Stimulated activated CD4-positive, alpha-beta T cell treated with anti-CD3 and anti-CD28 coated beads, Interleukin-4, amount 100 ng/mL, for 4 hours (primary cell): ENCODE data around the gene MRPL38.

Experiments
- DNase-seq, 2 experiments: peaks; one replicate each; pipeline ENCODE4 v3.0.0-alpha.2; 2020

MRPL38 gene

DNA sequence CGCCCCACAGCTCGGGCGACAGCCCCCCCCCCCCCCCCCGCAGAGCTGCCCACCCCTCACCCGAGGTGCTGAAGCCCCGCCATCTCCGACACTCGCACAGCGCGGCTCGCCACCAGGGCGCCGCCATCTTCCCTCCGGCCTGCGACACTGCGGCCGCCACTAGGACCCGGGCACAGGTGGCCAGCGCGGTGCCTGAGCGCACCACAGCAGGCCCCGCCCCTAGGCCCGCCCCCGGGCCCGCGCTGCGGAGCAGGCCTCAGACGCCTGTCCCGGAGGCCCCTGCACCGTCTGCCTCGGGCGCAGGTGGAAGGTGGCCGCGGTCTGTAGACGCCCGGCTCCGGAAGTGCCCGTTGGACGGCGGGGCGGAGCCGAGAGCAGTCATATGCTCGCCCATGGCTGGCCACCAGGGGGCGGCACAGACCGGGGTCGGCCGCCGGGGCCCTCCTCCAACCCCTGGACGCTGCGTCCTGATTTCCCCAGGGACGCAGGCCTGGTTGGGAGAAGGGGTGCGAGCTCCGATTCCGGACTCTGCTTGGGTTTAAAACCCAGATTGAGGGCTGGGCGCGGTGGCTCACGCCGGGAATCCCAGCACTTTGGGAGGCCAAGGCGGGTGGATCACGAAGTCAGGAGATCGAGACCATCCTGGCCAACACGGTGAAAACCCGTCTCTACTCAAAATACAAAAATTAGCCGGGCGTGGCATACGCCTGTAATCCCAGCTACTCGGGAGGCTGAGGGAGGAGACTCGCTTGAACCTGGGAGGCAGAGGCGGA, at the start of gene MRPL38:
TSS of gene MRPL38 (minus strand) at position 136 of the 773 bp plus-strand sequence. CDS start at position 127, 9 bp downstream.
- peak; percentile 87 to 92 for DNase-seq

- DNase-seq: no peak
These were observed 46.3 kb upstream of the MRPL38 start for GRCh38 chr17:75950855-75951554.

DNA sequence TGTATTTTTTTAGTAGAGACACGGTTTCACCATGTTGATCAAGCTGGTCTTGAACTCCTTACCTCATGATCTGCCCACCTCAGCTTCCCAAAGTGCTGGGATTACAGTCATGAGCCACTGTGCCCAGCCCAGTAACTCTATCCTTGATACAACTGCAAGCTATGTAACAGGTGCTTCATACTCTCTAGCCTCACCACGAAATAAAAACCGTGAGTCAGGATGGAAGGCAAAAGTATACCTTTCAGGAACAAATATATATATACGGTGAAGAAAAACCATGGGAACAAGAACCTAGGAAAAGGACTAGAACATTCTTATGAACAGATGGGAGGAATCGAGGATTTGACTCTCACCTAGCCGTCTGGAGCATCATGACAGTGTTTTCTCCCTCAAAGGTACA, 45.7 kb upstream of the MRPL38 start:
- DNase-seq: no peak

- DNase-seq: no peak
These were observed 40.5 kb upstream of the MRPL38 start for GRCh38 chr17:75945211-75945610.

- DNase-seq: no peak
These were observed 38.8 kb upstream of the MRPL38 start for GRCh38 chr17:75943491-75943890.

- no peak for DNase-seq
These were observed 37.8 kb upstream of the MRPL38 start for GRCh38 chr17:75942473-75942872.

DNA sequence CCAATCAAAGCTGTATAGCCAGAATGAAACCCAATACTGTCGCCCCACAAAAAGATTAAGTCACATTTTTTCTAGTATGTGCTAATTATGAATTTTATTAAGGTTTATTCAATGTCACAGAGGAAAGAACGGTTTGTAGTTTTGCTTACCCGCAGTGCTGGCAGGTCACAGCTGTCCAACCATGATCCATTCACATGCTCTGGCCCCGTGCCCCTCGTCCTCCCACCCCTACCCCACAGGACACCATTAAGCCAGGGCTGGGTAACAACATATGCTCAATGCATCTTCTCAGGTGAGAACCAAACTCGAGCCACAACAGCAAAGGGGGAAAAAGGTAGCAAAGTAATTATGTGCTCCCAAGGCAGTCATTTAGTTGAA, 36.7 kb upstream of the MRPL38 start:
- DNase-seq: no peak

GRCh38 chr17:75940727-75941441, 36.2 kb upstream of the MRPL38 start, which contains the start of gene FBF1:
Gene FBF1 (minus strand): TSS chr17:75941042. CDS start chr17:75938149, 2,893 bp downstream.
- DNase-seq: peak; percentile 87 to 89

- DNase-seq: no peak
These were observed 33.0 kb upstream of the MRPL38 start for GRCh38 chr17:75937652-75938051.

GRCh38 chr17:75933808-75934207, 29.1 kb upstream of the MRPL38 start:
- DNase-seq: no peak

DNA sequence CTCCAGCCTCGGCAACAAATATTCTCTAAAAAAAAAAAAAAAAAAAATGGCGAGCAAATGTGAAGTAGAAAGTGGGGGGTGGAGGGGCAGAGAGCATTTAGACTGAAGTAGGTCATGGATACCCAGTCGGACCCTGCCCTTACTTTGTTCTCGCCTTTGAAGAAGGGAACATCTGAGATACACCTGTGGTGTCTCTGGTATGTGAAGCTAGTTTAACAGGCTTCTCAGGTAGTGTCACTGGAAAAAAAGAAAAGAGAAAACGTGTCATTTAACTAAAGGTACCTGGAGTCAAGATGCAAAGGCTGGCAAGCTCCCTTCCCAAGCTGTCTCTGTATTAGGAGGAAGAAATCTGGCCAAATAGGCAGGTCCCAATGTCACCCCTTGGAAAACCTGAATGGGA, 28.2 kb upstream of the MRPL38 start:
- DNase-seq: no peak

DNA sequence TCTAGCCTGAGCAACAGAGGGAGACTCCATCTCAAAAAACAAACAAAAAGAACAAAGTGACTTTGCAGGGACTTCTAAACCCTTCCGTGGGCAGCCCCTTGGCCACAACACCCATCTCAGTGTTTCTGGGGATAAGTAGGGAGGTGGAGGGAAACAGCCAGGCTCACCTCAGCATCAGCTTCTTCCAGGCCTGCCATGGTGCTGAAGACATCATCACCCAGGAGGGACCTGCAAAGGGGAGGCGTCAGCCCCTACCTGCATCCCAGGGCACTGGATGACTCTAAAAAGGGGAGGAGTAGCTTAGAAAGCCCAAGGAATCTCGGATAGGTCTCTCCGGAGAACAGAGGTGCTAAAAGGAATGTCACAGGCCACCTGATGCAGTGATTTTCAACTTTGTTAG, 26.4 kb upstream of the MRPL38 start:
- DNase-seq: no peak

DNA sequence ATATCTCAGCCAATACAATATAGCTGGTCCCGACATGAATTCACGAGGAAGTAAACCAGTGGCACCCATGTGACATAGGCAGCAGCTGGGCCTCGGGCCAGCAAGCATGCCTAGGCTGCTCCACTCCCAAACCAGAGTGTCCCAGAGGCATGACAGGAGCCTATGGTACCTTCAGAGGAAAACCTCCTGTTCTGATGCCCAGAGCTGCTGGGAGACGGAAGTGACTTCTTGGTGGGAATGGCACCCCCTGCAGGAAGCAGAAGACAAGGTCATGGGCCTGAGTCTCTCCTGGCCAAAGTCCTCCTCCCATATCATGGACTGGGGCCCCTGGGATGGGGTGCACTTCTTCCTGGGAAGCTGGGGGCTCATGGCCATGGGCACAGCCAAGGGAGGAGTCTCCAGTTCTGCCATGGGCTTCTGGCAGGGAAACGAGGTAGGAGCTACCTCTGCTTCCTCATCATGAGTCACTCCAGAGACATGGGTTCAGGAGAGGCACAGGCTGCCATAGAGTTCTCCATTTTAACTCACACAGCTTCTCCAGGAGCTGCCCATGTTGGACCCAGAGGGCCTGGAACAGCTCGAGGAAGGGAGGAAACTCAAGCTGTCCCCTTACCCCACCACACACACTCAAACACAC, 22.7 kb upstream of the MRPL38 start:
- no peak for DNase-seq

DNA sequence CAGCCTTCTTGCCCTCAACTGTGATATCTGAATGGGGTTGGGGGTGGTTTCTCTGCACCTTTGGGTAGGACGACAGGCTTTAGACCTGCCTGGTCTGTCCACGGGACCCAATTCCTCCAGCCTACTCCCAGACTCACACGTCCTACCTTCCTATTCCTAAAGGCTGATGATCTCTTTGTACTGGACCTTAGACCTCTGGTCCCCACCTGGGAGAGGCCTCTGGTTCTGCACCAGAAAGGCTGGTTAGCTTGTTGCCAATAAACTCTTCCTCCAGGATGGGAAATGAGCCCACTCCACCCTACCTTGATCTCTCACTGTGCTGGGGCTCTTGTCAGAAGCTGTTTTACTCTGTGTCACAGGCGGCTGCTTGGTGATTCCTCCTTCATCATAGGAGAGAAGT, 21.8 kb upstream of the MRPL38 start:
- DNase-seq: no peak

- DNase-seq: no peak
These were observed 21.2 kb upstream of the MRPL38 start for GRCh38 chr17:75925912-75926311.

DNA sequence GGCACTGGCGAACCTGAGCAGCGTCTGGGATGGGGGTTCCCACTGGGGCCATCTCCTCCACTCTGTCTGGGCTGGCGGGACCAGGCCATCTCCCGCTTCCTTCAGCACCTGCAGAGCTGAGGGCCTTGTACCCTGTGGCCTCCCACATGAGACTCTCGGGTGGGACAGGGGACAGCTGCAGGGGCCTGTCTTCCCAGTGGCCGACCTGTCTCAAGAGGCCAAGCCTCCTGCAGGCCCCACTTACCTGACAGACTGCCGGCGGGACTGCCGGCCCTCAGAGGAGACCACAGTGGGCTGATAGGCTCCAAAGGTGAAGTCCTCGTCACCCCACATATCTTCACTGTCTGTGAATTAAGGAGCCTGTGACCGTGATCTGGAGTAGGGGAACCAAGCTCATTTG, 20.4 kb upstream of the MRPL38 start:
- DNase-seq: no peak

- no peak for DNase-seq
These were observed 18.5 kb upstream of the MRPL38 start for GRCh38 chr17:75922963-75923874.

DNA sequence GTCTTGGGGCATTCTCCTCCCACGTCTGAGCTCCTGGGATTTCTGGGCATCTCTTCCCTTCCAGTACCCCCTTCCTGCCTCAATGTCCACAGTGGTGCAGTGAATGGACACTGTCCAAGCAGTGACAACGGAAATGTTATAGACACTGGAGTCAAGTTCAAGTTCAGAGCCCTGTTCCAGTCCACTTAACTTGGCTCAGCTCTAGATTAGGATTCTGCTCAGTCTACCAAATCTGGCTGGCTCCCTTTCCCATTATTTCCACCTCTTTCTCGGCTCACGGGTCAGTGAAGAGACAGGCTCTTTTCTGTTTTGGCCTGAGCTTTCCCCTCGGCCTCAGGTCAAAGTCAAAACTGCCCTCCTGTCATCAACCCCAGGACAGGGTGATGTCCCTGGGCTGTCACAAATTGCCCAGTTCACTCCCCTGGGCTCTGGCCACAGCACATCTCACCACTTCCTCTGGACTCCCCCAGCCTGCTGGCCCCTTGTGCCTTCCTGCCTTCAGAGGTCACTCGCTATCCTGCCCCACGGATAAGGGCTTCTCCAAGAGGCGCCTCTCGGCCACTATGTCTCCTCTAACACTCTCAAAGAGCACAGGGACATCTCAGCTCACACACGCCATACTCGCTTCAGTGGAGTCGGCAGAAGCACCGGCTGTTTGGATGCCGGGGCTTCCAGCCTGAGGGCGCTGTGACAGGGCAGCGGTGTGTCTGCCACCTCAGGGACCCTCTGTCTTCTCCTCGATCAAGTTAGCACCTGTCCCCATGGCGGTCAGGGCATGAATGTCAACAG, 17.7 kb upstream of the MRPL38 start:
- no peak for DNase-seq

- DNase-seq: no peak
These were observed 16.9 kb upstream of the MRPL38 start for GRCh38 chr17:75921596-75921995.

- DNase-seq: no peak
These were observed 15.4 kb upstream of the MRPL38 start for GRCh38 chr17:75920045-75920560.

GRCh38 chr17:75919611-75920010, 14.9 kb upstream of the MRPL38 start:
- no peak for DNase-seq
